GM15510 (cell line): Measurements from ENCODE around the gene PARVA.

Experiments used
- POLR2A ChIP-seq: IDR thresholded peaks from 3 replicates; pipeline ENCODE4 v1.6.1; 2011; ENCODE audit warnings: borderline replicate concordance; ENCODE audit not compliant: insufficient read length; ENCODE audit errors: extremely low read depth

PARVA gene

GRCh38 chr11:12542186-12542935 is 165.0 kb downstream of the PARVA start:
- TF ChIP-seq POLR2A, result no peak

GRCh38 chr11:12543596-12544415 is 166.4 kb downstream of the PARVA start:
- TF ChIP-seq POLR2A, result no peak

- no peak for TF ChIP-seq POLR2A
Measured at GRCh38 chr11:12544986-12545775, 167.8 kb downstream of the PARVA start.

DNA sequence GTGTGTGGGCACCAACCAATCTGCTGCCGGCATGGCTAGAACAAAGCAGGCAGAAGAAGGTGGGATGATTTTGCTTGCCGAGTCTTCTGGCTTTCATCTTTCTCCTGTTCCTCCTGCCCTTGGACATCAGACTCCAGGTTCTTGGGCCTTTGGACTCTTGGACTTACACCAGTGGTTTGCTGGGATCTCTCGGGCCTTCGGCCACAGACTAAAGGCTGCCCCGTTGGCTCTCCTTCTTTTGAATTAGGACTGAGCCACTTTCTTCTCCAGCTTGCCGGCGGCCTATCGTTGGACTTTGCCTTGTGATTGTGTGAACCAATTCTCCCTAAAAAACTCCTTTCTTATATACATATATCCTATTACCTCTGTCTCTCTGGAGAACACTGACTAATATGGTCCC is 168.8 kb downstream of the PARVA start:
- TF ChIP-seq POLR2A, result no peak

GRCh38 chr11:12546660-12547059 is 169.3 kb downstream of the PARVA start:
- TF ChIP-seq POLR2A, result no peak

DNA sequence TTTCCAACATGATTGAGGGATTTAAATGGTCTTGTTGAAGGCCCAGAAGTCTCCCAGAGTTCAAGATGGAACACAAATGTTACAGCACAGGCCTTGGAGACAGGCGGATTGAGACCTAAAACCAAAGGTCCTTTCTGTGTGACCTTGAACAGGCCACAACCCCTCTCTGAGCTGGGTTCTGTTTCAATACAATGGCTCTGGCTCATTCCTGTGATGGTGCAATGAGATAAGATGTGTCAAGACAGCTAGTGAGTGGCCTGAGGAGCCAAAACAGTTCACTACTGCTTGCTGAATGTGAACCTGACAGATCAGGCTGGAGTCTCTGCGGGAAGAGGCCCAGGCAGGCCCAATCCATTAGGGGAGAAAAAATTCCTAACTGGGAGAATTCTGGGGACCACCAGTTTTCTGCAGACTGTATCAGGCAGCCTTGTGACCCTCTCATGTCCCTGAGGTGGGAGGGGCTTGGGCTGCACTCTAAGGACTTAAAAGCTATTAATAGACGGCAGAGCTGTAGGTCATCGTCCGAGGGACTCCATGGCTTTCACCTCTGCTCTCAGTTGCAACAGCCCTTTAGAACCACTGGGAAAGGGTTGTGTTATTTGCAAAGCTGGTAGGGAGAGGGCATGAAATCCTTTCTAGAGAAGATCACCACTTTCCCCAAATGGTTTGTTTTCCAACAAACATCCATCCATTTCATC is 170.7 kb downstream of the PARVA start:
- TF ChIP-seq POLR2A, result no peak

GRCh38 chr11:12552692-12553091 is 175.3 kb downstream of the PARVA start:
- TF ChIP-seq POLR2A, result no peak

- TF ChIP-seq POLR2A, result no peak
Measured at GRCh38 chr11:12554122-12554521, 176.8 kb downstream of the PARVA start.

- TF ChIP-seq POLR2A, result no peak
Measured at GRCh38 chr11:12556155-12556554, 178.8 kb downstream of the PARVA start.

DNA sequence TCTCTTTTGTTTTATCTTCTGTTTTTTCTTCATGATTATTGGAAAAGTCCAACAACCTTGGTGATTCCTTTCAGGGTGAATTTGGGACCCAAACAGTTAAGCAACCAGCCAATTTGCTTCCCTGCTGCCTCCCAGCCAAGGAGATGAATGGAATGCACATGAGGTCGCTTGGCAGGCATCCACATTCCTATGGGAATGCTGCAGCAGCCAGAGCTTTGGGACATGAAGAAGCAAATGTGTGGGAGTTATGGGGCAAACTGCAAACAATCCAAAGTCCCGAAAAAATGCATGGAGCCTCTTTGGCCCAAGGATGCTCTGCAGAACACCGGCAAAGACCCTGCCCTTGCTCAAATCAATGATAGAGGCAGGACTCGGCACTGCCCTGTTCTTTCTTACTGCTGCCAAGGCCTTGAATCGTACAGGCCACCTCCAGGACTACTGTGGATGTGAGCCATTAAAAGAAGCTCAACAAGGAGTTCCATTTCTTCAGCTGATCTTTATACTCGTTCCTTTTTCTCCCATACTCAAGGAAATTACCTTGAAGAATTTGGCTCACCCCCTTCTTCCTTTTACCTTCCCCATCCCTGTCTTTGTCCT is 179.5 kb downstream of the PARVA start:
- TF ChIP-seq POLR2A, result no peak

DNA sequence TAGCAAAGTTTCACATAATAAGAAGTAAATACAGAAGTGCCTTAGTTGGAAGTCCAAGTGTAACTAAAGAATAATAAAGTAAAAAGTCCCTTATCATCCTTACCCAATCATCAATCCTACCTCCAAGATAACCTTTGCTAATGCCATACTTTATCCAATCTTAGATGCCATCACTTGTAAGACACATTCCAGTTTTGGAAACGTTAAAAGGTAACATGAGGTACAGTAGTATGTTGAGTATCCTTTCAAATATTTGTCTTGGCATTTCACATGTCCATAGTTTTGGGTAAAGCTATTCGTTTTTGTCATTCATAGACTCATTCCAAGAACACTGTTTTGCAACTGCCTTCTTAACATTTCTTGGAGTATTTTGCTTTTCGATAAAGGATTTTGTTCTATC is 181.6 kb downstream of the PARVA start:
- no peak for TF ChIP-seq POLR2A

- TF ChIP-seq POLR2A, result no peak
Measured at GRCh38 chr11:12560362-12560761, 183.0 kb downstream of the PARVA start.

DNA sequence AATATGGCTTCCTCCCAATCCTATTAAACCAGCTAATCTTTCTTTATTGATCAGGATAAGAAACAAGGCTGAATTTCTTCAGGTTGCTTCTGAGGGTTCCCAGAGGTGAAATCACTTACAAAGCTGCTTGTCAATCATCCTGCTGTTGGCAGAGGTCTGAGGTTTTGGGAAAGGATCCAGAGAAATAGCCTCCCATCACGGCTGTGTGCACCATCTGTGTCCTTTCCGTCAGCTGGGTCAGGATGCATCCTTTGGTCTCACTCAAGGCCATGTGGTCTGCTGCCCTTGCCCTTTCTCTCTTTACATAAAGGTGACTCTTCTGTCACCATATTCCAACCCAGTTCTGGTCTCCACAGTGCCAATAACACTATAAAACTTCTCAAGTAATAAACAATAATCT is 183.5 kb downstream of the PARVA start:
- TF ChIP-seq POLR2A, result no peak

- TF ChIP-seq POLR2A, result no peak
Measured at GRCh38 chr11:12564012-12564411, 186.6 kb downstream of the PARVA start.
